ENCODE results near the gene C10orf62. TPM values are rescaled to one million over a fixed set of nuclear protein-coding genes. Genes with fewer than 3 reads are reported as not detected.

The C10orf62 gene
- total and polyA plus RNA-seq, 9 of the 15 experiments (the other 6 are each of a cell fraction or from before 2014, with no cell fraction given), result not detected

- no peaks in the 10 kb centered on the region for H3K9me3 ChIP-seq (replicated peaks; ENCODE audit: control insufficient read depth, insufficient read depth, low read depth, low read length)
- H4K20me1 ChIP-seq (replicated peaks; ENCODE audit: control insufficient read depth, insufficient read depth, low read length), result no peaks in the 10 kb centered on the region
- no peak overlapping the region for H3K4me3 ChIP-seq
- H3K4me1 ChIP-seq (replicated peaks in 1 of 2; ENCODE audit: control insufficient read depth in 2 of 2, insufficient read depth in 2 of 2, low read length in 2 of 2), result peaks cover 15 to 21% of the 10 kb centered on the region in 2 experiments; a peak in 4 of 5 replicates
- H3K4me2 ChIP-seq (ENCODE audit: insufficient read depth, low read length), result peak overlapping the region; percentile 24; the same call in 1 of the 2 replicates
- H2AFZ ChIP-seq (ENCODE audit: low read depth, low read length), result peak overlapping the region; percentile 70; the same call in 1 of the 2 replicates
- WGBS (ENCODE audit: insufficient coverage, low coverage, missing lambda C conversion rate), result 40% methylated on average over 6 of the region's 9 CpGs
- ATAC-seq (peak; percentile 20; the same call in 2 of the 3 replicates), FAIRE-seq (peak; percentile 40), DNase-seq (ENCODE audit: extremely low read depth in 1 of 4, low spot score in 3 of 4) (peak; percentile 24 to 58 (median 28))
- intact Hi-C loops (cut with micrococcal nuclease) (no loop called here), in situ Hi-C loops (cut with MboI) (no loop called here)
- H3K79me2 ChIP-seq (ENCODE audit: control insufficient read depth, insufficient read depth, low read length), result no peaks in the 10 kb centered on the region
- no peaks in the 10 kb centered on the region for H3K36me3 ChIP-seq (ENCODE audit: control insufficient read depth, insufficient read depth, low read length)
- peak overlapping the region; percentile 52; the same call in 2 of the 3 replicates for H3K27ac ChIP-seq (ENCODE audit: extremely low read depth, low read depth, low read length)
- H3K9me1 ChIP-seq (ENCODE audit: control insufficient read depth, insufficient read depth, low read length), result no peaks in the 10 kb centered on the region
- no TSS peak for BruUV-seq (replicated peaks)
- POLR2A ChIA-PET, result interaction anchor here (0.8 kb wide), 1 partner anchor 56 kb away, joined by 3 read pairs; no protein-coding TSS in a partner anchor
- CTCF ChIA-PET (ENCODE audit: low intra/inter-chr PET ratio), result no interaction called here
- H3K27me3 ChIP-seq (ENCODE audit: control insufficient read depth in 2 of 2, insufficient read depth in 2 of 2, low read length in 2 of 2), result no peaks in the 10 kb centered on the region
- peak overlapping the region in 1 of 2 experiments; percentile 71; a peak in 3 of 4 replicates for H3K9ac ChIP-seq (ENCODE audit: insufficient read depth in 1 of 2, low read depth in 2 of 2, low read length in 2 of 2)
- no peak for TF ChIP-seq ATF2 (CRISPR knock-in tag; IDR thresholded peaks at IDR 0.05)
- no peak for TF ChIP-seq EP400 (IDR thresholded peaks at IDR 0.05)
- 0 out of 2 replicates have a peak, but pooled peaks have one; percentile 15 for TF ChIP-seq RFX1 (IDR thresholded peaks at IDR 0.05)
- TF ChIP-seq ZNF217 (CRISPR knock-in tag; IDR thresholded peaks at IDR 0.05), result no peak
- 0 out of 2 replicates have a peak, but pooled peaks have one; percentile 48 for TF ChIP-seq SMARCE1 (IDR thresholded peaks at IDR 0.05)
- no peak for TF ChIP-seq SAFB (IDR thresholded peaks at IDR 0.05; ENCODE audit: borderline replicate concordance, low read depth, low read length)
- no peak for TF ChIP-seq ZNF239 (CRISPR knock-in tag; IDR thresholded peaks at IDR 0.05)
- no peak for TF ChIP-seq SPI1 (IDR thresholded peaks at IDR 0.05; ENCODE audit: borderline replicate concordance, low read depth, low read length)
- no peak for TF ChIP-seq E2F4 (CRISPR knock-in tag; IDR thresholded peaks at IDR 0.05; ENCODE audit: low read depth)
- no peak for TF ChIP-seq BRD4 (IDR thresholded peaks at IDR 0.05)
- TF ChIP-seq KLF6 (CRISPR knock-in tag; IDR thresholded peaks at IDR 0.05; ENCODE audit: borderline replicate concordance), result no peak
- TF ChIP-seq SMC3 (conservative IDR thresholded peaks at IDR 0.05; ENCODE audit: insufficient read depth, low read depth, low read length), result no peak
- TF ChIP-seq ATF3 (IDR thresholded peaks at IDR 0.05), result peak; percentile 87
- TF ChIP-seq ATF3 (CRISPR knock-in tag; conservative IDR thresholded peaks at IDR 0.05), result no peak
- TF ChIP-seq NFE2 (IDR thresholded peaks at IDR 0.05; ENCODE audit: low read depth), result peak; percentile 34; the same call in 1 of the 2 replicates
- no peak for TF ChIP-seq PHB2 (IDR thresholded peaks at IDR 0.05; ENCODE audit: low read depth)
- TF ChIP-seq RB1 (IDR thresholded peaks at IDR 0.05; ENCODE audit: low read depth), result no peak
- TF ChIP-seq MAFG (tag; conservative IDR thresholded peaks at IDR 0.05), result 0 out of 2 replicates have a peak, but pooled peaks have one; percentile 22
These were observed 47.1 kb upstream of the C10orf62 start for GRCh38 chr10:97542169-97543024.

Data from K562 (cell line).